Erythroblast (primary cell): ENCODE results near the gene NR2E1.

Source experiments
- GATA1 ChIP-seq: IDR thresholded peaks from 2 replicates; pipeline ENCODE4 v1.6.1; 2011; ENCODE audit warnings: low read depth, mild to moderate bottlenecking, control low read depth, low read length, moderate library complexity
- POLR2A ChIP-seq: IDR thresholded peaks from 2 replicates; pipeline ENCODE4 v1.6.1; 2011; ENCODE audit warnings: mild to moderate bottlenecking, low read length

DNA sequence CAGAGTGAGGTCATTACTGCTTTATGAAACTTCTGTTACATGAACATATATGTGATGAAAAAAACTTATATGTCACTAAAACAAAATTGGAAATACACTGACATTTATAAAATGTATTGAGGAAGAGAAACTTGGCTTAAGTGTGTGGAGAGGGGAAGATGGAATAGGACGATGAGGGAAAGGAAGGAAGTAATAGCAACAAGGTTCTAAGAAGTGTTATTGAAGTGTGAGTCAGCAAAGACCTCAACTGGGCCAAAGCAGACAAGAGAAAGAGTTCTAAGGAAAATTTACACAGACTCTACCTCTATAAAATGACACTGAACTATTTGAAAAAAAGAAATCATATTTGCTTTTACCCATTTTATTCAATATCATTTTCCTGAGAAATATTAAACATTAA, 56.7 kb downstream of the NR2E1 start:
- no peak for TF ChIP-seq POLR2A
- no peak for TF ChIP-seq GATA1
